CD14-positive monocyte (primary cell): ENCODE measurements around the gene PPRC1. TPM values are rescaled to one million over a fixed set of nuclear protein-coding genes. Genes with fewer than 3 reads are reported as not detected.

Source experiments
- DNase-seq, 3 donors: peaks; one replicate each; pipeline ENCODE4 v3.0.0-alpha.2; 2011 to 2022
- H2AFZ ChIP-seq: 2 replicates; pipeline ENCODE4 v1.6.0; 2012; ENCODE audit warnings: mild to moderate bottlenecking, low read depth, low read length, inconsistent platforms; ENCODE audit not compliant: insufficient read depth, poor library complexity, severe bottlenecking
- H3K27ac ChIP-seq, 2 donors: 1 replicate in 1 of 2; 2 replicates in 1 of 2; pipeline ENCODE4 v1.5.1; 2012 to 2013; ENCODE audit warnings: low read length in 2 of 2, control low read depth in 1 of 2, inconsistent platforms in 1 of 2, low read depth in 1 of 2, mild to moderate bottlenecking in 1 of 2
- H3K27me3 ChIP-seq, 2 donors: one replicate each; pipeline versions ENCODE4 v1.6.0 to v1.6.1; 2011 to 2013; ENCODE audit warnings: low read length in 2 of 2; ENCODE audit not compliant: control insufficient read depth in 2 of 2, insufficient read depth in 2 of 2
- H3K36me3 ChIP-seq, 2 donors: replicated peaks in 1 of 2; 1 replicate in 1 of 2; 2 replicates in 1 of 2; pipeline versions ENCODE4 v1.5.1 to v1.6.1; 2012 to 2013; ENCODE audit warnings: low read length in 2 of 2, control low read depth in 1 of 2, inconsistent platforms in 1 of 2, mild to moderate bottlenecking in 1 of 2; ENCODE audit not compliant: insufficient read depth in 2 of 2, control insufficient read depth in 1 of 2
- H3K4me1 ChIP-seq, 2 donors: 1 replicate in 1 of 2; 2 replicates in 1 of 2; pipeline versions ENCODE4 v1.5.1 to v1.6.1; 2012 to 2013; ENCODE audit warnings: low read length in 2 of 2, control low read depth in 1 of 2, inconsistent platforms in 1 of 2, mild to moderate bottlenecking in 1 of 2, moderate library complexity in 1 of 2; ENCODE audit not compliant: insufficient read depth in 2 of 2, control insufficient read depth in 1 of 2
- H3K4me2 ChIP-seq: replicated peaks from 2 replicates; pipeline ENCODE3; 2012; ENCODE audit warnings: low read length, moderate library complexity, mild to moderate bottlenecking; ENCODE audit not compliant: poor library complexity, severe bottlenecking; ENCODE audit errors: extremely low read depth
- H3K4me3 ChIP-seq, 3 experiments: fragments of 200-600 bp in 1 of 3; sonication (generic) in 1 of 3; replicated peaks in 1 of 3; 1 replicate in 2 of 3; 2 replicates in 1 of 3; pipeline ENCODE4 v1.5.1; 2011 to 2013; ENCODE audit warnings: low read length in 3 of 3, mild to moderate bottlenecking in 3 of 3, control low read depth in 2 of 3, low read depth in 2 of 3, inconsistent platforms in 1 of 3, moderate library complexity in 1 of 3
- H3K79me2 ChIP-seq: 2 replicates; pipeline ENCODE4 v1.6.0; 2012; ENCODE audit warnings: mild to moderate bottlenecking, control low read depth, inconsistent platforms, low read length, moderate library complexity; ENCODE audit not compliant: insufficient read depth
- H3K9ac ChIP-seq: 2 replicates; pipeline ENCODE4 v1.6.0; 2017; ENCODE audit warnings: low read length, mild to moderate bottlenecking; ENCODE audit not compliant: insufficient read depth, poor library complexity, severe bottlenecking
- H3K9me3 ChIP-seq, 2 donors: replicated peaks in 1 of 2; 1 replicate in 1 of 2; 2 replicates in 1 of 2; pipeline versions ENCODE4 v1.5.1 to v1.6.1; 2012 to 2013; ENCODE audit warnings: low read length in 2 of 2, control low read depth in 1 of 2; ENCODE audit not compliant: control insufficient read depth in 1 of 2, insufficient read depth in 1 of 2
- H4K20me1 ChIP-seq: 2 replicates; pipeline ENCODE4 v1.6.0; 2012; ENCODE audit warnings: mild to moderate bottlenecking, low read length, control low read depth, moderate library complexity; ENCODE audit not compliant: insufficient read depth
- H3K27ac Mint-ChIP-seq, 7 donors: one replicate each; pipeline ENCODE4 v1.8.0; 2020; ENCODE audit warnings: mild to moderate bottlenecking in 7 of 7, mixed read lengths in 7 of 7, moderate library complexity in 6 of 7, inconsistent platforms in 2 of 7
- H3K27me3 Mint-ChIP-seq, 3 donors: one replicate each; pipeline ENCODE4 v1.8.0; 2021 to 2022; ENCODE audit warnings: low read depth in 3 of 3, mild to moderate bottlenecking in 3 of 3, mixed read lengths in 3 of 3, moderate library complexity in 3 of 3, inconsistent platforms in 1 of 3
- H3K36me3 Mint-ChIP-seq, 2 donors: one replicate each; pipeline ENCODE4 v1.8.0; 2020; ENCODE audit warnings: mixed read lengths in 2 of 2, inconsistent platforms in 1 of 2, mild to moderate bottlenecking in 1 of 2
- H3K4me1 Mint-ChIP-seq: one replicate; pipeline ENCODE4 v1.8.0; 2020; ENCODE audit warnings: mild to moderate bottlenecking, mixed read lengths
- H3K4me3 Mint-ChIP-seq, 2 donors: one replicate each; pipeline ENCODE4 v1.8.0; 2020; ENCODE audit warnings: mild to moderate bottlenecking in 2 of 2, mixed read lengths in 2 of 2, moderate library complexity in 1 of 2
- H3K9me3 Mint-ChIP-seq, 7 donors: one replicate each; pipeline ENCODE4 v1.8.0; 2020 to 2022; ENCODE audit warnings: mixed read lengths in 7 of 7, mild to moderate bottlenecking in 6 of 7, moderate library complexity in 6 of 7, inconsistent platforms in 2 of 7
- CTCF ChIP-seq: fragments of 200-600 bp; IDR thresholded peaks from one replicate; pipeline ENCODE4 v1.8.0; 2022; ENCODE audit warnings: antibody characterized with exemption, mild to moderate bottlenecking
- WGBS: methylation state at CpG from one replicate; pipeline ENCODE4 v1.1.5; 2013; ENCODE audit warnings: missing lambda C conversion rate; ENCODE audit not compliant: insufficient coverage; 5-methylcytosine and 5-hydroxymethylcytosine counted together
- intact Hi-C, 2 donors: fragments of 100-400 bp; cut with micrococcal nuclease; formaldehyde crosslinking; loops; one replicate each; pipeline versions ENCODE4 v1.15.0 to v1.15.1; 2023
- polyA plus RNA-seq, 3 donors: library from polyadenylated mRNA; depleted of rRNA in 1 of 3; unstranded in 2 of 3; stranded (reverse) in 1 of 3; fragments of 300-500 nt in 2 of 3; fragments of >200 nt in 1 of 3; fragmentation: Illumina TruSeq in 2 of 3; gene quantifications; 1 replicate in 2 of 3; 2 replicates in 1 of 3; pipeline ENCODE4 v1.2.3, GENCODE V29; 2012 to 2021

Gene PPRC1
- polyA plus RNA-seq, 3 donors: 1.1 to 15.6 (median 2.5) TPM

GRCh38 chr10:102120142-102120990, 12.5 kb upstream of the PPRC1 start, which contains the start of gene LDB1:
LDB1 (minus strand) TSS chr10:102120368; CDS start chr10:102120110, 258 bp downstream.
- Histone ChIP-seq H3K4me2 (peak within 1 kb of the TSS; percentile 89), H2AFZ (peak within 1 kb of the TSS; percentile 92), H3K9ac (peak within 1 kb of the TSS; percentile 94), H3K36me3 (no peaks in the 10 kb centered on the region), H3K27me3 (no peaks in the 10 kb centered on the region), H3K27ac (peak within 1 kb of the TSS; percentile 80 to 94), H3K4me1 (peaks cover 50 to 56% of the 10 kb centered on the region in 2 donors), H3K4me3 (peak within 1 kb of the TSS; percentile 90 to 97 (median 96)), H3K79me2 (peaks cover 59% of the 10 kb centered on the region), H3K9me3 (no peaks in the 10 kb centered on the region), H4K20me1 (peaks cover 32% of the 10 kb centered on the region)
- H3K4me3 Mint-ChIP-seq: peak within 1 kb of the TSS; percentile 89 to 93
- DNase-seq: peak; percentile 67 to 78 (median 75)
- H3K4me1 Mint-ChIP-seq: peaks cover 53% of the 10 kb centered on the region
- no peaks in the 10 kb centered on the region for H3K9me3 Mint-ChIP-seq
- peak within 1 kb of the TSS; percentile 84 to 95 (median 90) for H3K27ac Mint-ChIP-seq
- H3K27me3 Mint-ChIP-seq: peaks cover 0 to 6% (median 3%) of the 10 kb centered on the region in 3 donors
- H3K36me3 Mint-ChIP-seq: no peaks in the 10 kb centered on the region
- intact Hi-C loops: no loop called here
- TF ChIP-seq CTCF: no peak
- WGBS: under 1% methylated on average over 95 of the region's 104 CpGs

GRCh38 chr10:102120991-102121738, 11.7 kb upstream of the PPRC1 start:
- peak overlapping the region; percentile 88 to 89 for H3K4me3 Mint-ChIP-seq
- H3K27me3 ChIP-seq: no peaks in the 10 kb centered on the region
- peaks cover 51% of the 10 kb centered on the region for H3K79me2 ChIP-seq
- peaks cover 42 to 48% of the 10 kb centered on the region in 2 donors for H3K4me1 ChIP-seq
- H3K9me3 Mint-ChIP-seq: no peaks in the 10 kb centered on the region
- H3K27ac ChIP-seq: peak overlapping the region in 1 of 2 donors; percentile 94
- H4K20me1 ChIP-seq: peaks cover 32% of the 10 kb centered on the region
- H2AFZ ChIP-seq: peak overlapping the region; percentile 92
- intact Hi-C loops: no loop called here
- H3K4me3 ChIP-seq: peak overlapping the region; percentile 90 to 97 (median 96)
- no peaks in the 10 kb centered on the region for H3K36me3 ChIP-seq
- H3K9ac ChIP-seq: peak overlapping the region; percentile 94
- 5% methylated on average over 4 of the region's 15 CpGs for WGBS
- H3K36me3 Mint-ChIP-seq: no peaks in the 10 kb centered on the region
- peak overlapping the region; percentile 89 for H3K4me2 ChIP-seq
- peak in 1 of 3 donors; percentile 21 for DNase-seq
- H3K4me1 Mint-ChIP-seq: peaks cover 45% of the 10 kb centered on the region
- H3K9me3 ChIP-seq: no peaks in the 10 kb centered on the region
- peaks cover 0 to 6% (median 3%) of the 10 kb centered on the region in 3 donors for H3K27me3 Mint-ChIP-seq
- peak overlapping the region in 5 of 7 donors; percentile 63 to 90 (median 77) for H3K27ac Mint-ChIP-seq
- no peak for TF ChIP-seq CTCF
